Measurements from ENCODE around the gene SLC13A2.
"Not testable (repeated sequence)": the region's sequence is repeated elsewhere in the genome, so short reads cannot be mapped to it uniquely, and the experiment has no call there.

Gene SLC13A2

DNA sequence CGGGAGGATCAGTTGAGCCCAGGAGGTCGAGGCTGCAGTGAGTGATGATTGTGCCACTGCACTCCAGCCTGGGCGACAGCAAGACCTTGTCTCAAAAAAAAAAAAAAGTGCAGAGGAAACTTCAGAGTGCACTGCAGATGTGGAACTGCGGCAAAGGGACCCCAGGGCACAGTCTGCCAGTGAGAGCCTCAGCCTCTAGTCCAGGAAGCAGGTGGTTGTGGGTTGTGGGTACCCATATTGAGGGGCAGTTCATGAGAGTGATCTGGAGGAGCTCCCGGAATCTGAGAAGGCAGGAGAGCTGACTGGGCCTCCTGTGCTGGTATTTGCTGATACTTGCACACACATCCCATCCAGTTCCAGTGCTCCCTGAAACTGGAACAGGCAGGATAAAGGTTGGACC, 45.8 kb downstream of the SLC13A2 start:
- DNase-seq: no peak

DNA sequence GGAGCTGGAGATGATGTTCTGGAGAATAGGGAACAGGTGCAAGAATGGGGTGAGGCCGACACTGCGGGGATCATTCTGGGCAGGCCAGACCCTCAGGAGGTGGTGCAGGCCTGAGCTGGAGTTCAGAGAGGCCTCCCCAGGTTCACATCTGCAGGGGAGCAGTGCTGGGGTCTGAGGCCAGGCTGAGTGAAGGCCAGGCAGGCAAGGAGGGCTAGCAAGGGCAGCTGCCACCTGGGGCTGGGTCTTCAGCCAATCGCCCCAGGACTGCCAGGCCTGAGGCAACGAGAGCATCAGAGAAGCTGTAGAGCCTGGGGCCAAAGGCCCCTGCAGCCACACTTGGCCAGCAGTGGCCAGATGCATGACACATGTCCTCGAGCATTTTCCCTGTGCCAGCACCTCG, 47.2 kb downstream of the SLC13A2 start:
- no peak for DNase-seq

GRCh38 chr17:28521311-28522085, 48.1 kb downstream of the SLC13A2 start:
- no peak for DNase-seq

GRCh38 chr17:28522281-28522680, 48.8 kb downstream of the SLC13A2 start:
- not testable (repeated sequence) for DNase-seq

DNA sequence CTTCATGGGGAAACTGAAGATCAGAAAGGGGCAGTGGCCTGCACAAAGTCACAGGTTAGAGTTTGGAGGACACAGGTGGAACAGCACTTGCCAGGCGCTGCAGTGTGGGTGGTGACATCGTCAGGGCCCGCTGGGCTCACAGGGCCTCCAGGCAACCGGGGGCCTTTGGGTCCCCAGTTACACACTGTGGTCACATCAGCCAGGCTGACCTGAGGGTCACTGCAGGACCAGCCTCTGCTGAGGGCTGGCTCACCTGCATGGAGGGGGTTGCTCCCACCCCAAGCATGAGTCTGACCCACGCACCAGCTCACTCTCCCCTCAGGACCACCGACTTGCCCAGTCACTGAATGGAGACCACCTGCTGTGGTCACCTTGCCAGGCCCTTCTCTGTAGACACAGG, 49.7 kb downstream of the SLC13A2 start:
- DNase-seq: no peak

DNA sequence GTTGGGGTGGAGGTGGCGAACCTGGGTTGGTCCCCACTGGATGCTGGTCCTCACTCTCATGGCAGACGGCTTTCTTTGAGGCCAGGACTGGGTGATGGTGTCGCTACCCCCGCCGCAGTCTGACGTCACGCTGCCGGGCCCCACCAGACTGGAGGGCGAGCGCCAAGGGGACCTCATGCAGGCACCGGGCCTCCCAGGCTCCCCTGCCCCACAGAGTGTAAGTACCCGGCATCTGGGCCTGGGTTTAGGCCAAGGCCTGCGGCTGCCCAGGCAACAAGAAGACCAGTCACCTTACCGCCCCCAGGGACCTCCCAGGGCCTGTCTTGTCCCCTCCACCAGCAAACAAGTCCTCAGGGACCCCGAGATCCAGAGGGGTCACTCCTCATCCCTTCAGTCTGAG, 50.4 kb downstream of the SLC13A2 start:
- no peak for DNase-seq

DNA sequence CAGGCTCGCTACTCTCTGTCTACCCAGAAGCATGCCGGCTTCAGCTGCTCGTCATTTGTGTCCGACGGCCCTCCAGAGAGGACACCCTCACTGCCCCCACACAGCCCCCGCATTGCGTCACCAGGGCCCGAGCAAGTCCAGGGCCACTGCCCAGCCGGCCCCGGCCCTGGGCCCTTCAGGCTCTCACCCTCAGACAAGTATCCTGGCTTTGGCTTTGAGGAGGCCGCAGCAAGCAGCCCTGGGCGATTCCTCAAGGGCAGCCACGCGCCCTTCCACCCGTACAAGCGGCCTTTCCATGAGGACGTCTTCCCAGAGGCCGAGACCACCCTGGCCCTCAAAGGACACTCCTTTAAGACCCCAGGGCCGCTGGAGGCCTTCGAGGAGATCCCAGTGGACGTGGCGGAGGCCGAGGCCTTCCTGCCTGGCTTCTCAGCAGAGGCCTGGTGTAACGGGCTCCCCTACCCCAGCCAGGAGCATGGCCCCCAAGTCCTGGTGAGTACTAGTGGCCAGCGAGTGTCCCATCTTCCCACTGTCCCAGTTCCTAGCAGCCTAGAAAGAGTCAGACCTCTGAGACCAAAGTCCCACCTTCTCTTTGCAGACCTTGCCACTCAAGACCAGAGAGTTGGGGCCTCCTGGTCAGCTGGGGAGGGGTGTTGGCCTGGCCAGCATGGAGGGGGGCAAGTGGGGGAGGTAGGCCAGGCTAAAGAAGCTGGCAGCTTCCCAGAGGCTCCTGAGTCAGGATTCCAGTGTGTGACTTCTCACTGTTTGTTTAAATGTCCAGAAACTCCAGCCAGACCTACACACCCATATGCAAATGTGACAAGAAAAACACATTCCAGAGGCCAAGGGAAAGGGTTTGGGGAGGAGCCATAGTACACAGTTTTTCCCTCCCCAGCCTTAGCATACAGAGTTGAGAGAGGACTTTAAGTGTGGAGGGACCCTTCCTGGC, 51.3 kb downstream of the SLC13A2 start:
- no peak for DNase-seq

DNA sequence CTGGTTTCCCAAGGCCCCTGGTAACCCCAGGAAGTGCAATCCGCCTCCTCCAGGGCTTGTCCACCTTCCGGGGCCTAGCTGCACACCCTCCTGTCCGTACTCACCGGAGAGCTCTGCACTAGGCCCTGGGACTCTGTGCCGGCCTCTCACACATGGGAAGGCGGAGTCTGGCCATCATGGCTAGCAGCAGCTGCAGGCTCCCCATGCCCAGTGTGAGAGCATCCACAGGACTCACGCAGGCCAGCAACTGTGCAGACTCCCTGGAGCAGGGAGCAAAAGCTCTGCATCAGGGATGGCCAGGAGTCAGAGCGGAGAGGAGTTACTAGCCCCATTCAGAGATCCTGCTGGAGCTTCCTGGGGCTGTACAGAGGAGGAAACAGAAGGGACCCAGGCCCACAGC, 52.9 kb downstream of the SLC13A2 start:
- DNase-seq: no peak

GRCh38 chr17:28527181-28527681, 53.8 kb downstream of the SLC13A2 start:
- no peak for DNase-seq

DNA sequence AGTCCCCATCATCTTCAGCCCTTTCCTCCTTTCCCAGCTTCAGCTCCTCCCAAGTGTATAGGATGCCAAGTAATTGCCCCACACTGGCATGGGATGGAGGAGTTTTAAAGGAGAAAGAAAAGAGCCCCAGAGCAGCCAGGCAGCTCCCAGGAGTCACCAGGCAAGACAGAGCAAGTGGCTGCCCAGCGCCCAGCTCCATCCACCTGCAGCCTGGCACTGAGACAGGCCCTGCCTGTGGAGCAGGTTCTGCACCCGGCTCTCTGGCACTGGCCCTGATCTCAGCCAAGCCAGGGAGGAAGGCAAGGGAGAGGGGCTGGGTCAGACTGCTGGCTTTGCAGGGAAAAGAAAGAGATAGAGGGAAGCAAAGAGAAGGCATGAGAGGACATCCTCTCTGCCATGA, 54.4 kb downstream of the SLC13A2 start:
- no peak for DNase-seq

GRCh38 chr17:28528327-28529012, 55.0 kb downstream of the SLC13A2 start:
- no peak for DNase-seq

DNA sequence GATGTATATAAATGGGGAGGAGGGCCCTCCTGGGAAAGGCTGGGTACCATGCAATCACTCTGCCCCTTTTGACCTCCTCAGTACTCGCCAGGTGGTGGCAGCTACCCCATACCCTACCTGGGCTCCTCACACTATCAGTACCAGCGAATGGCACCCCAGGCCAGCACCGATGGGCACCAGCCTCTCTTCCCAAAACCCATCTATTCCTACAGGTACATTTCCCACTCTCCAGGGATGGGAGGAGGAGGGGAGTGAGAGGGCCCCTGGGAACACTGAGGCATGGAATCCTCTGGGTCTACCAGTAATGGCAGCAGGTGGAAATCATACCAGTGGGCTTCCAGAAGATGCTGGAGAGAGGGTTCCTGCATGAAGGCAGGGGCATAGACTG, 55.6 kb downstream of the SLC13A2 start:
- no peak for DNase-seq

- no peak for DNase-seq
These were observed 56.8 kb downstream of the SLC13A2 start for GRCh38 chr17:28530250-28530649.

- DNase-seq: no peak
These were observed 57.5 kb downstream of the SLC13A2 start for GRCh38 chr17:28530926-28531325.

GRCh38 chr17:28532050-28532960, 58.9 kb downstream of the SLC13A2 start:
- DNase-seq: no peak

DNA sequence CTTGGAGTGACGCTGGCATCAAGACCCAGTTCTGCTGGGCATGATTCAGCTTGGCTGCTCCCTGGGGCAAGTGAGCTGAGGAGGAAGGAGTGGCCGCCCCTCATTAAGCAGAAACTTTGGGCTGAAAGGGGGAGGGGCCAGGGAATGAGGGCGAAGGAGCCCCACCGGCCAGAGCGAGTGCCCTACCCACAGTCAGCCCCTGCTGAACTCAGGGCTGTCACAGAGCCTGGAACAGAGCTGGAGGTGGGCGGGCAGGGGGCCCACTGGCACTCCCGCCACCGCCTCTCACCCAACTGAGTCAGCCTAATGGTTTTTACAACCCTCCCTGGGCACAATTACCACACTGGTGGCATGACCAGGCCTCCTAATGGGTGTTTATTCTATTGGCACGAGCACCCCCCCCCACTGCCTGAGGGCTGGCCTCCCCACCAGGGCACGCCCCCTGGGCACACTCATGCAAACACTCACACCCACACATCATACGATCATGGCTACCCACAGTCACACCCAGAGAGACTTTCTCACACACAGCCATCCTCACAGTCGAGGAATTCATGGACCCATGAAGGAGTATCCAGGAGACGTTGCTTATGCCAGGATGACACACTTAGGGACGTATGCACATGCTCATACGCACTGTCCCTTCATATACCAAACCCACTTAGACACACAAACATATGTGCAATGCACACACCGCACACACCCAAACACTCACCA, 59.8 kb downstream of the SLC13A2 start:
- DNase-seq: no peak

DNA sequence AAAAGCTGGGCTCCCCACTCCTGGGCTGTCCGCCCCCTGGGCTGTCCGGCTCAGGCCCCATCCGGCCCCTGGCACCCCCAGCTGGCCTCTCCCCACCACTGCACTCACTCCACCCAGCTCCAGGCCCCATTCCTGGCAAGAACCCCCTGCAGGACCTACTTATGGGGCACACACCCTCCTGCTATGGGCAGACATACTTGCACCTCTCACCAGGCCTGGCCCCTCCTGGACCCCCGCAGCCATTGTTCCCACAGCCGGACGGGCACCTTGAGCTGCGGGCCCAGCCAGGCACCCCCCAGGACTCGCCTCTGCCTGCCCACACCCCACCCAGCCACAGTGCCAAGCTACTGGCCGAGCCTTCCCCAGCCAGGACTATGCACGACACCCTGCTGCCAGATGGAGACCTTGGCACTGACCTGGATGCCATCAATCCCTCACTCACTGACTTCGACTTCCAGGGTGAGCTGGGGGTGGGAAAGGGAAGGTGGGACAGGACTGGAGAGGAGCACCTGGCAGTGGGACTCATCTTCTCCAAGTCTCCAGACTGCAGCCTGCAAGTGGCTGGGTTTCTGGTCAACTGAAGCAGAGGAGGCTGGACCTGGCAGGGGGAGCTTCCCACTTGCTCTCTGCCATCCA, 61.4 kb downstream of the SLC13A2 start:
- DNase-seq: no peak

- DNase-seq: no peak
These were observed 63.2 kb downstream of the SLC13A2 start for GRCh38 chr17:28536532-28537218.

DNA sequence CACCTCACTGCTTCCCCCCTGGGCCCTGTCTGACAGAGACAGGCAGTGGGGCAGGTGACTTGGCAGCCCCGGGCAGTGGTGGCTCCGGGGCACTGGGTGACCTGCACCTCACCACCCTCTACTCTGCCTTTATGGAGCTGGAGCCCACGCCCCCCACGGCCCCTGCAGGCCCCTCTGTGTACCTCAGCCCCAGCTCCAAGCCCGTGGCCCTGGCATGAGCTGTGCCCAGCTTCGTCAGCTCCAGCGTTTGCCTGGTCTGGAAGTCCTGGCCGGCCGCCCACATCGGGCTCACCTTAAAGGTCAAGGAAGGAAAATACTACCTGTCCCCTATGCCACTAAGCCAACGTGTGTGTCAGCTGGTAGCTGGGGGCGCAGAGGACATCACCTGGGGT, 63.8 kb downstream of the SLC13A2 start:
- DNase-seq: no peak

DNA sequence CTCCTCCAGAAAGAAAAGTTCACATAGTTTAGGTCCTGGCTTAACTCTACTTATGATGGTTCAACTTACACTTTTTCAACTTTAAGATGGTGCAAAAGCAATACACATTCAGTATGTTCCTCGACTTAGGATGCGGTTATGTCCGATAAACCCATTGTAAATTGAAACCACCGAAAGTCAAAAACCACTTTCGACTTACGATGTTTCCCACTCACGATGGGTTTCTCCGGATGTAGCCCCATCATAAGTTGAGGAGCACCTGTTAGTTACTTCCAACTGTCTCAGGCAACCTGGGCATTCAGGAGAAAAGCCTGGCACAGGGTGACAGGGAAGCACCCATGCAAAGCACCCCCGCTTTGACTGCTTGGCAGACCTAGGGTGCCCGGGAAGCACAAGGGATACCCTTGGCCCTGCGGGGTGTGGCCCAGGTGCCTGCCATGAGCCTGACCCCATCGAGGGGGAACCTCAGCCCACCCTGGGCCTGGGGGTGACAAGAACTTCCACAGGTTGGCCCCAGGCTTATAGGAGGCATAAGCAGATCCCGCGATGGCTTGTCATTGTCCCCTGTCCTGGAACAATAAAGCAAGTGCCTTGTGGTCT, 65.0 kb downstream of the SLC13A2 start:
- no peak for DNase-seq

All from activated gamma-delta T cell treated with Interleukin-2 at 50 U/mL for 16 hours (primary cell).